Choroid plexus epithelial cell (primary cell): ENCODE results near the gene MIEN1.
"Not testable (repeated sequence)": the region's sequence is repeated elsewhere in the genome, so short reads cannot be mapped to it uniquely, and the experiment has no call there.

Experiments used
- DNase-seq: peaks from one replicate; pipeline ENCODE4 v3.0.0-alpha.2; 2010; ENCODE audit warnings: low read depth
- H3K4me3 ChIP-seq: 2 replicates; pipeline ENCODE4 v1.5.1; 2011; ENCODE audit warnings: low read depth, mild to moderate bottlenecking, control low read depth, low read length, moderate library complexity
- TF ChIP-seq, protein P1 (sequence below): conservative IDR thresholded peaks from 2 replicates; pipeline ENCODE4 v1.5.1; 2011; ENCODE audit warnings: low read depth, mild to moderate bottlenecking, control low read depth, inconsistent platforms, low read length, moderate library complexity

Gene MIEN1

GRCh38 chr17:39727556-39727955 is 2.8 kb downstream of the MIEN1 start:
- H3K4me3 ChIP-seq = no peak overlapping the region
- TF ChIP-seq, protein P1, sequence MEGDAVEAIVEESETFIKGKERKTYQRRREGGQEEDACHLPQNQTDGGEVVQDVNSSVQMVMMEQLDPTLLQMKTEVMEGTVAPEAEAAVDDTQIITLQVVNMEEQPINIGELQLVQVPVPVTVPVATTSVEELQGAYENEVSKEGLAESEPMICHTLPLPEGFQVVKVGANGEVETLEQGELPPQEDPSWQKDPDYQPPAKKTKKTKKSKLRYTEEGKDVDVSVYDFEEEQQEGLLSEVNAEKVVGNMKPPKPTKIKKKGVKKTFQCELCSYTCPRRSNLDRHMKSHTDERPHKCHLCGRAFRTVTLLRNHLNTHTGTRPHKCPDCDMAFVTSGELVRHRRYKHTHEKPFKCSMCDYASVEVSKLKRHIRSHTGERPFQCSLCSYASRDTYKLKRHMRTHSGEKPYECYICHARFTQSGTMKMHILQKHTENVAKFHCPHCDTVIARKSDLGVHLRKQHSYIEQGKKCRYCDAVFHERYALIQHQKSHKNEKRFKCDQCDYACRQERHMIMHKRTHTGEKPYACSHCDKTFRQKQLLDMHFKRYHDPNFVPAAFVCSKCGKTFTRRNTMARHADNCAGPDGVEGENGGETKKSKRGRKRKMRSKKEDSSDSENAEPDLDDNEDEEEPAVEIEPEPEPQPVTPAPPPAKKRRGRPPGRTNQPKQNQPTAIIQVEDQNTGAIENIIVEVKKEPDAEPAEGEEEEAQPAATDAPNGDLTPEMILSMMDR = no peak
- DNase-seq = no peak

DNA sequence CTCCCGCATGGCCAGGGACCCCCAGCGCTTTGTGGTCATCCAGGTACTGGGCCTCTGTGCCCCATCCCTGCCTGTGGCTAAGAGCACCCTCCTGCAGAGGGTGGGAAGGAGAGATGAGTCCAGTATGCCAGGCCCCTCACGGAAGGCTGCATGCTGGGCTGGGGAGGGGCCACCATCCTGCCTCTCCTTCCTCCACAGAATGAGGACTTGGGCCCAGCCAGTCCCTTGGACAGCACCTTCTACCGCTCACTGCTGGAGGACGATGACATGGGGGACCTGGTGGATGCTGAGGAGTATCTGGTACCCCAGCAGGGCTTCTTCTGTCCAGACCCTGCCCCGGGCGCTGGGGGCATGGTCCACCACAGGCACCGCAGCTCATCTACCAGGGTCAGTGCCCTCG is 3.7 kb downstream of the MIEN1 start:
- no peak overlapping the region for H3K4me3 ChIP-seq
- DNase-seq = no peak
- TF ChIP-seq, protein P1 = no peak

- not testable (repeated sequence) for DNase-seq, H3K4me3 ChIP-seq
Measured at GRCh38 chr17:39725923-39726322, 4.4 kb downstream of the MIEN1 start.

DNA sequence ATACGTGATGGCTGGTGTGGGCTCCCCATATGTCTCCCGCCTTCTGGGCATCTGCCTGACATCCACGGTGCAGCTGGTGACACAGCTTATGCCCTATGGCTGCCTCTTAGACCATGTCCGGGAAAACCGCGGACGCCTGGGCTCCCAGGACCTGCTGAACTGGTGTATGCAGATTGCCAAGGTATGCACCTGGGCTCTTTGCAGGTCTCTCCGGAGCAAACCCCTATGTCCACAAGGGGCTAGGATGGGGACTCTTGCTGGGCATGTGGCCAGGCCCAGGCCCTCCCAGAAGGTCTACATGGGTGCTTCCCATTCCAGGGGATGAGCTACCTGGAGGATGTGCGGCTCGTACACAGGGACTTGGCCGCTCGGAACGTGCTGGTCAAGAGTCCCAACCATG is 5.6 kb downstream of the MIEN1 start:
- TF ChIP-seq, protein P1 = no peak
- DNase-seq = no peak
- H3K4me3 ChIP-seq = no peak overlapping the region

- TF ChIP-seq, protein P1 = no peak
- no peak overlapping the region for H3K4me3 ChIP-seq
- DNase-seq = no peak
Measured at GRCh38 chr17:39722965-39723848, 7.1 kb downstream of the MIEN1 start.

DNA sequence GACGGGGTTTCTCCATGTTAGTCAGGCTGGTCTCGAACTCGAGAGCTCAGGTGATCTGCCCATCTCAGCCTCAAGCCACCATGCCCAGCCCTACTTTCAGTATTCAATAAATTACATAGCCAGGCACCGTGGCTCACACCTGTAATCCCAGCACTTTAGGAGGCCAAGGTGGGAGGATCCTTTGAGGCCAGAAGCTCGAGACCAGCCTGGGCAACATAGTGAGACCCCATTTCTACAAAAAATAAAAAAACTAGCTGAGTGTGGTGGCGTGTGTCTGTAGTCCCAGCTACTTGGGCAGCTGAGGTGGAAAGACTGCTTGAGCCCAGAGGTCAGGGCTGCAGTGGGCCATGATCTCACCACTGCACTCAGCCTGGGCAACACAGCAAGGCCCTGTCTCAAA is 8.2 kb downstream of the MIEN1 start:
- no peak overlapping the region for H3K4me3 ChIP-seq
- TF ChIP-seq, protein P1 = no peak
- no peak for DNase-seq

DNA sequence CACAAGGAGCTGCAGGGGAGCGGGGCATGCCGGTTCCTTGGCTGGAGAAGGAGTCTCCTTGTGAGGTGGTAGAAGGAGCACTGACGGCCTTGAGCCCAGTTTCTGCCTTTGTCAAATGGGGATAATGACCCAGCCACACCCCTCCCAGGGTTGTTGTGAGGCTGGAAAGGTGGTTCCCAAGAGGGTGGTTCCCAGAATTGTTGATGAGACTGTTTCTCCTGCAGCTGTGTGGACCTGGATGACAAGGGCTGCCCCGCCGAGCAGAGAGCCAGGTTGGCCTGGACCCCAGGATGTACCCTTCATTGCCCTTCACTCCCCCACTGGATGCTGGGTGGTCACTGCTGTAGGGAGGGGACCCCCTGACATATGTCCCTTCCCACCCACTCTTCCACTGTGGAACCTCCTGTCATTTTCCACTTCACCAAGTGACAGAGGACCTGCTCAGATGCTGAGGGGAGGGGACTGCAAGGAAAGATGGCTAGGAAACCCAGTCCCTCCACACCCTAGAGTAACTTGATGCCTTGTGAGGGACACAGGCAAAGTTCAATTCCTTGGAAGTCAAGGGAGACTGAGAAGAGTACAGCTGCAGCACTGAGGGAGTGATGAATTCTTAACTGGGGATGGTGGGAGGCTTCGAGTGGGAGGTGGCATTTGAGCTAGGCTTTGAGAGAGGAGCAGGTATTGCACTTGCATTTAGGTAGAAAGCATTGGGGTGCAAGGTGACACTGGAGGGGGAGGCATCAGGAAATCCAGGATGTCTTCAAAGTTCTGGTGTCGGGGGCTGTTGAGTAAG is 10.6 kb downstream of the MIEN1 start:
- DNase-seq = no peak
- TF ChIP-seq, protein P1 = no peak
- H3K4me3 ChIP-seq = no peak overlapping the region
